RWPE2 (cell line): ENCODE measurements around the gene KDM2B.

ENCODE experiments used
- ATAC-seq: fragments of 200-7000 bp; cut with Tn5 transposase; 3 replicates; pipeline ENCODE4 v1.9.1; 2021; ENCODE audit warnings: low read depth
- DNase-seq: peaks from one replicate; pipeline ENCODE4 v3.0.0-alpha.2; 2020; ENCODE audit warnings: low spot score
- H3K27ac ChIP-seq: fragments of 450-650 bp; 2 replicates; pipeline ENCODE4 v1.5.1; 2017; ENCODE audit warnings: mild to moderate bottlenecking; ENCODE audit not compliant: poor library complexity, severe bottlenecking
- H3K27me3 ChIP-seq: fragments of 250-450 bp; sonication (Bioruptor Pico); 2 replicates; pipeline ENCODE4 v1.5.1; 2021; ENCODE audit warnings: mild to moderate bottlenecking, moderate library complexity; ENCODE audit not compliant: insufficient read depth, poor library complexity, severe bottlenecking
- H3K36me3 ChIP-seq: fragments of 250-450 bp; sonication (Bioruptor Pico); 2 replicates; pipeline ENCODE4 v1.5.1; 2020; ENCODE audit warnings: low read depth, mild to moderate bottlenecking, moderate library complexity
- H3K4me1 ChIP-seq: fragments of 250-450 bp; sonication (Bioruptor Pico); 2 replicates; pipeline ENCODE4 v1.5.1; 2021; ENCODE audit warnings: mild to moderate bottlenecking, moderate library complexity; ENCODE audit not compliant: insufficient read depth, poor library complexity, severe bottlenecking
- H3K4me3 ChIP-seq: fragments of 250-450 bp; sonication (Bioruptor Pico); 2 replicates; pipeline ENCODE4 v1.5.1; 2021; ENCODE audit warnings: mild to moderate bottlenecking, moderate library complexity; ENCODE audit not compliant: severe bottlenecking
- H3K9me3 ChIP-seq: fragments of 250-450 bp; sonication (Bioruptor Pico); 2 replicates; pipeline ENCODE4 v1.5.1; 2021; ENCODE audit warnings: mild to moderate bottlenecking, moderate library complexity; ENCODE audit not compliant: severe bottlenecking
- CTCF ChIP-seq: fragments of 450-650 bp; IDR thresholded peaks from one replicate; pipeline ENCODE4 v1.5.1; 2017; ENCODE audit warnings: mild to moderate bottlenecking, moderate library complexity; ENCODE audit not compliant: poor library complexity, severe bottlenecking

The KDM2B gene

GRCh38 chr12:121533394-121534090 is 47.3 kb downstream of the KDM2B start:
- Histone ChIP-seq H3K4me3 (no peak overlapping the region), H3K27me3 (no peaks in the 10 kb centered on the region), H3K27ac (no peak overlapping the region), H3K9me3 (no peaks in the 10 kb centered on the region), H3K36me3 (0 out of 2 replicates have a peak, but pooled peaks cover 3% of the 10 kb centered on the region), H3K4me1 (peaks cover 3% of the 10 kb centered on the region)
- no peak for TF ChIP-seq CTCF
- ATAC-seq (no peak), DNase-seq (no peak)

GRCh38 chr12:121532503-121533393 is 48.1 kb downstream of the KDM2B start:
- H3K4me1 ChIP-seq = no peaks in the 10 kb centered on the region

GRCh38 chr12:121531356-121531750 is 49.5 kb downstream of the KDM2B start:
- no peaks in the 10 kb centered on the region for H3K4me1 ChIP-seq
- TF ChIP-seq CTCF = no peak
- no peaks in the 10 kb centered on the region for H3K27me3 ChIP-seq
- DNase-seq = no peak
- ATAC-seq = no peak
- 0 out of 2 replicates have a peak, but pooled peaks cover 3% of the 10 kb centered on the region for H3K36me3 ChIP-seq
- H3K9me3 ChIP-seq = no peaks in the 10 kb centered on the region
- H3K27ac ChIP-seq = no peak overlapping the region
- H3K4me3 ChIP-seq = no peak overlapping the region

More at GRCh38 chr12:121532503-121533393, 48.1 kb downstream of the KDM2B start:
- ATAC-seq (no peak), DNase-seq (no peak)
- Histone ChIP-seq H3K4me3 (no peak overlapping the region), H3K27ac (no peak overlapping the region), H3K9me3 (no peaks in the 10 kb centered on the region), H3K36me3 (0 out of 2 replicates have a peak, but pooled peaks cover 3% of the 10 kb centered on the region), H3K27me3 (no peaks in the 10 kb centered on the region)
- TF ChIP-seq CTCF = no peak

- ATAC-seq (peak; percentile 58; the same call in 2 of the 3 replicates), DNase-seq (no peak)
- no peaks in the 10 kb centered on the region for H3K27me3 ChIP-seq
- H3K36me3 ChIP-seq = 0 out of 2 replicates have a peak, but pooled peaks cover 3% of the 10 kb centered on the region
- no peaks in the 10 kb centered on the region for H3K4me1 ChIP-seq
- H3K9me3 ChIP-seq = no peaks in the 10 kb centered on the region
- no peak overlapping the region for H3K27ac ChIP-seq
- H3K4me3 ChIP-seq = no peak overlapping the region
- TF ChIP-seq CTCF = no peak
Observed at GRCh38 chr12:121530600-121531355, 50.0 kb downstream of the KDM2B start.
